Activated CD4-positive, alpha-beta T cell treated with anti-CD3 and anti-CD28 coated beads, Interleukin-2, amount 50 U/mL, for 48 hours (primary cell): ENCODE measurements around the gene SH2D2A.

Experiments
- DNase-seq, 2 experiments: peaks; one replicate each; pipeline ENCODE4 v3.0.0-alpha.2; 2020

The SH2D2A gene

DNA sequence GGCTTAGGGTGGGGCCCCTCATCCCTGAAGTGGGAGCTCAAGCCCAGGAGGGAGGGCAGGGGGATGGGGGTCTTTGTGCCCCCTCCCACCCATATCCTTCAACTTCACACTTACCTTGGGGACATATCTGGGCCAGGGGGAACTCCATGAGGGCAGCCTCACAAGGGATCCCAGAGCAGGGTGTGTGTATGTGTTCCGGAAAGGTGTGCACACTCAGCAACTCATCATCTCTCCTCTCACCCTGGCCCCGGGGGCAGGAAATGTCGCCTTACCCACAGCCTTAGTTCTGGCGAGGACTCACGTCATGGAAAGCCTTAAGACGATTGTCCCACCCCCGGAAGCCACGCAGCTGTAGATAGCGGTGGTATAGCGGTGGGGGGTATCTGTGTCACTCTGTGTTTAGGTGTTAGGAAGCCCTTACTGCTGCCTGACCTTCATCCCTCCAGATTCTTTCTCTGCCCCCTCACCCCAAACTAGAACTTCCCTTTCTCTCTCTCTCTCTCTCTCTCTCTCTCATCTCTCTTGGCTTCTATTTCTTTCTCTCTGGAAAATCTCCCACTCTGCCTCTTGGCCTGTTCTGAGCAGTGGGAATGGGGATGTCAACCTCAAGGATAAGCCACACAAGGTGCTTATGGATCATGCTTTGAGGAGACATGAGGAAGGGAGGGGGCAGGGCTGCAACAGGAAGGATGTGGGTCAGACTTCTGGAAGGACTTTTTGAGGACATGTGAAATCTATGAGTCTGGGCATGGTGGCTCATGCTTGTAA lies at the start of gene SH2D2A:
TSS of gene SH2D2A (minus strand) at position 288 of the 768 bp plus-strand sequence. CDS start at position 148, 140 bp downstream.
- peak; percentile 91 to 94 for DNase-seq

GRCh38 chr1:156865865-156866248 lies 49.2 kb upstream of the SH2D2A start:
- no peak for DNase-seq

DNA sequence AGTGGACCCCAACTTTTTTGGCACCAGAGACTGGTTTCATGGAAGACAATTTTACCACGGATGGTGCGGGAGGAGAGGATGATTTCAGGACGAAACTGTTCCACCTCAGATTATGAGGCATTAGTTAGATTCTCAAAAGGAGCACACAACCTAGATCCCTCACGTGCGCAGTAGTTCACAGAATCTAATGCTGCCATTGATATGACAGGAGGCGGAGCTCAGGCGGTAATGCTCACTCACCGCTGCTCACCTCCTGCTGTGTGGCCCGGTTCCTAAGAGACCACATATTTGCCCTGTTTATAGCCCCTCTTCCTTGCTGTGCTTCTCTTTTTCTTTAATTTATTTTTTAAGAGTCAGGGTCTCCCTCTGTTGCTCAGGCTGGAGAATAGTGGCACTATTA lies 48.6 kb upstream of the SH2D2A start:
- no peak for DNase-seq

DNA sequence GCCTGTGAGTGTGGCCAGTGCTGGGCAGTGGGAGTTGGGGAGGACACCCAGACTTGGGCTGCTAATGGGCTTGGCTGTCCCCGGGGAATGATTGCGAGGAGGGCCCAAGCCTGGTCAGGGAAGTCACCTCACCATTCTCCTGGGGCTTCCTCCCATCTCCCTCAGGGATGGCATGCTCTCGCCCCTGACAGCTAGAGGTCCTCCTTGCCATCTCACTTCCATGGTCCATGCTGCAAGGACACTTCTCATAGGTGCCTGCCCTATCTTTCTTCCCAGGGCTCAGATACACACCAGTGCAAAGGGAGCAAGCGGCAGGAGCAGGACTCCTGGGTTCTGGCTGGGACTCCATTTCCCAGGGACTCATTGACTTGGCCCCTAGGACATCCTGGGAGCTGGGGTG lies 48.1 kb upstream of the SH2D2A start:
- DNase-seq, result no peak

DNA sequence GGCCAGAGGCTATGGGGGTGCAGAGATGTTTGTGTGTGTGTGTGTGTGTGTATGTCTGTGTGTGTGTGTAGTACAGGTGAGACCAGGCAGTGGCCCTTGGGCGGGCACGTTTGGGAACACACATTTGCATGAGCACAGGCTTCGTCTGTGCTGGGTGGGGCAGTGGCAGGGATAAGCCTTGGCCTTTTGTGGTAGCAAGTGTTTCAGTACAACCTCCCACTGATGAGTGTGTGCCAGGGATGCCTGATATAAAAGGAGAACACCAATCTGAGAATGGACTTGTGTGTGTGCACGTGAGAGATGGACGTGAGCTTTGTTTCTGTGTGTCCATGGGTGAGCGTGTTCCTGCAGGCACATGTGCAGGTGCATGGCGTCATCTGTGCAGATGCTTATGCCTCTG lies 47.0 kb upstream of the SH2D2A start:
- DNase-seq, result no peak

- DNase-seq, result peak; percentile 31 to 52
Measured at GRCh38 chr1:156862997-156863599, 46.5 kb upstream of the SH2D2A start.

- DNase-seq, result no peak
Measured at GRCh38 chr1:156862584-156862983, 45.9 kb upstream of the SH2D2A start.

- DNase-seq, result peak; percentile 46 to 61
Measured at GRCh38 chr1:156860628-156861423, 44.2 kb upstream of the SH2D2A start, which contains the start of gene NTRK1. Gene NTRK1, plus strand, starts transcription at chr1:156860865. Its CDS starts 70 bp downstream, at chr1:156860935.

DNA sequence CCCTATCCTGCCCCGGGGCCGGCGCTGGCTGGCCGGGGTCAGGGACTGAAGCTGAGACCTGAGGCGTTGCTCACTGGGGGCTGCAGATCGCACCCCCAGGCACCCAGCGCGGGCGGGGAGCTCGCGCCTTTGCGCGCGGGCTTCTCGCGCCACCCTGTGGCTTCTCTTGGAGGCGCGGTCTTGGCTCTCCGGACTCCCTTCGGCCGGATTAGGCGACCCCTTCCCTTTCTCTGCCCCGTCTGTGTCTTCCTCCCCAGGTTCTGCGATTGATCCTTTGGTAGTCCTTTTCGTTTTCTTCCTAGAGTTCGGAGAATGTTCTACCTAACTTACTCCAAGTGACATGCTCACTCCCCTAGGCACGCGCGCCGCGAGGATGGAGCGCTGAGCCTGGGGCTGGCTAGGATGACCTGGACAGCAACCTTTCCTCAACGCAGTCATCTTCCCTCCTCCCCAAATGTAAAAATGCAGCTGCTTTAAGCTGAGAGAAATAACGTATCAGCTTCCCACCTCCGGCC lies 43.5 kb upstream of the SH2D2A start:
- peak; percentile 65 to 70 for DNase-seq

DNA sequence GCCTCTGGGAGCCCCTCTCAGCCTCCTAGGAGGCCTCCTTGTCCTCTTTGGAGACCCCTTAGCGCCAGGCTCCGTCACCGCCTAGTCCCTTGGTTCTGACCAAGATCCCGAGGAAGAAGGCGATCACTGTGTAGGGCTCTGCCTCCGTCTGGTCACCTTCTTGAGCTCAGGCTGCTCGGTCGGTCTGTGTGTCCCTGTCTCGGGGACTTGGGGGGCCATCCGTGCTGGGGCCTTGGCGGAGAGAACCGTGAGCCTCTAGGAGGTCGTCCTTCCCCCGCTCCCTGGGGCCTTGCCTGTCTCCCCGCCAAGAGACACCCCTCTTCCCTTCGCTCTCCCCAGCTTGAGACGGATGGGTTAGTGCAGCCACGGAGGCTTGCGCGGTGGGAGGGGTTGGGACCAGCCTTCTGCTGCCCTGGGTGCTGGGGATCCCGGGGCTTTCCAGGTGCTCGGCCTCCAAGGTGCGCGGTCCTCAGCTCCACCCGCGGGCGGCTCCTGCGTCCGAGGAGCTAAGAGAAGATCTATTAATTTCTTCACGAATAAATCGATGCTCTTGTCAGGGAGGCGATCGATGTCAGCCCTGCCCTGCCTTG lies 43.0 kb upstream of the SH2D2A start:
- DNase-seq, result peak in 1 of 2 experiments; percentile 37

DNA sequence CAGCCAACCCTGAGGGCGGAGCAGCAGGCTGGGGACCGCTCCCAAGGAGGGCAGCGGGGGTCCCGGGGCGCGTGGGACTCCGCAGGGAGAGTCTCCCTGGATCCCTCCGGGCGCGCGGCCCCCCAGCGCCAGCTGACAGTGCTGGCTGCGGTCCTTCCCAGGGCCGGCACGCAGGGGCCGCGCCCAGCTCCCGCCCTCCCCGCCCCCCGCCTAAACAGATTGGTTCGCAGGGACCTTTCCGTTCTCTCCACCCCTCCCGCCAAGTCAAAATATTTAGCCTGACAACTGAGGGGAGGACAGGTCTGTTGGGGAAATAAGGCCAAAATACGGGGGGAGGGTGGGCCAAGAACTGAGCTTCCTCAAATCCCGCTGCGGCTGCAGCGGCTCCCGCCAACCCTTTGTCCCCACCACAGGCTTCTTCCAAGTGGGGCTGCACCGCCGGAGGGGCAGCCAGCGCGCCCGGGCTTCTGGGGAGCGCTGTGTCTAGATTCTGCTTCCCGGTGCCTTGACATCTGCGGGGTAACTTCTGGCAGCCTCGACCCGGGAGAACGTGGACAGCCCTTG lies 42.4 kb upstream of the SH2D2A start, which contains the start of gene INSRR:
TSS of gene INSRR (minus strand) at position 159 of the 564 bp plus-strand sequence. CDS start 496 bp downstream, outside the sequence.
- DNase-seq, result no peak

DNA sequence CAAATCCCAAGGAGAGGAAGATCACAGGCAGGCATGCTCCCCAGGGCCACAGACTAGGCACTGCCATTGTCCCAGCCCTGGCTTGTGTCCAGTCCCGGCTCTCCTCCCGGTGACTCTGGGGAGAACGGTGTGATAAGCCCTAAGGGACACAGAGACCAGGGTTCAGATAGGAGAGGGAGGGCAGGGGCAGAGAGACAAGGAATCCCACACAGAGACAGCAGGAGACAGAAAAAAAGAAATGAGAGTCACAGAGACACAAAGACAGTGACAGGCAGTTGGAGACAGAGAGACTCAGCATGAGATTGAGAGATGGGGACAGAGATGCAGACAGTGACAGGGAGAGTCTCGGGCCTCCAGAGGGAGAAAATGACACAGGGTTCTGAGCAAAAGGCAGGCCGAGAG lies 41.9 kb upstream of the SH2D2A start:
- no peak for DNase-seq

- DNase-seq, result no peak
Measured at GRCh38 chr1:156857532-156857931, 40.9 kb upstream of the SH2D2A start.

DNA sequence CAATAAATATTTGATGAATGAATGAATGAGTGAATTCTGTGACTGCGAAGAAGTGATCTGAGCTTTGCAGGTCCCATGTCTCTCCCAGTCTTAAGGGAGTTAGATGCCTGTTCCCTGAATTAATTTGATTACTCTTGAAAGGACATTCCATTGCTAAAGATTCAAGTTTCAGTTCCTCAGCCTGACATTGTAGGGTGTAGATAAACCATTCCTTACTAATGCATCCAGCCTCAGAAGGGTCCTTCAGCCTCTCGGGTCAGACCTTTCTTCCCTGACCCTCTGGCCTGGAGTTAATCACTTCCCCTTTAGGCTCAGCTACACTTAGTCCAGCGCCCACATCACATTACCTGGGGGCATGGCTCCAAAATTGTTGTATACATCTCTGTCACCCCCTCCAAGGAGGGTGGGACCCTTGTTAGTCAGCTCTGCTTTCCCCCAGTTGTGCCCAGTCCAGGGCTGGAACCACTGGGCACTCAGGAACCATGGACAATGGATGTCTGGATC lies 39.7 kb upstream of the SH2D2A start:
- DNase-seq, result no peak

DNA sequence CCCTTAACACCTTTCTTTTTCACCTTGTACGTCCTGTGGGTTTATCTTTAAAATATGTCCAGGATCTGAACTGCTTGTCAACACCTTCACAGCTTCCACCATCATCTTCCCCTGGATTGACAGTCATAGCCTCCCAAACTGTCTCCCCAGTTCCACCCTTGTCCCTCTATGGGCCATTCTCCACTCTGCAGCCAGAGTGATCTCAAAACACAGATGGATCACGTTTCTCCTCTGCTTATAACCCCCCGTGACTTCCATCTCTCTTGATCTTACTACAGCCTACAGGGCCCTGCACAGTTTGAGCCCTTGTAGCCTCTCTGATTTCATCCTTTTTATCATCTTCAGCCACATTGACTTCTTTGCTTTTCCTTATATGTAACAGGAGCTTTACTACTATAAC lies 38.0 kb upstream of the SH2D2A start:
- no peak for DNase-seq

DNA sequence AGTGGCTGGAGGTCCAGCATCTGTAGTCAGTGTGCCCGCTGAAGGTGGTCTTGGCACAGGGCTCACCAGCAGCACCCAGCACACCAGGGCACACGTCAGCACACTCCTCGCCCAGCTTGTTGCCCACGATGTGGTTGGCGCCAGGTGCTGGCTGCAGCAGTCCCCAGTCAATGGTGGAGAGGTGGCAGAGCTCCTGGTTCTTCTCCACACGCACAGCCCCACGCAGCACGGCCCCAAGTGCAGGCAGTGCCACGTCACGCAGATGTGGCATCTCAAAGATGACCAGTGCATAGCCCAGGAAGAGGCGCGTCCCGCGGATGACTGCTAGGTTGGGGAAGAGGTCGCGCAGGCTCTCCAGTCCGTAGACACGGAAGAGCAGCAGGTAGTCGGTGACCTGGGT lies 37.1 kb upstream of the SH2D2A start:
- no peak for DNase-seq

GRCh38 chr1:156852418-156852874 lies 35.8 kb upstream of the SH2D2A start:
- no peak for DNase-seq

- no peak for DNase-seq
Measured at GRCh38 chr1:156851779-156852417, 35.2 kb upstream of the SH2D2A start.

DNA sequence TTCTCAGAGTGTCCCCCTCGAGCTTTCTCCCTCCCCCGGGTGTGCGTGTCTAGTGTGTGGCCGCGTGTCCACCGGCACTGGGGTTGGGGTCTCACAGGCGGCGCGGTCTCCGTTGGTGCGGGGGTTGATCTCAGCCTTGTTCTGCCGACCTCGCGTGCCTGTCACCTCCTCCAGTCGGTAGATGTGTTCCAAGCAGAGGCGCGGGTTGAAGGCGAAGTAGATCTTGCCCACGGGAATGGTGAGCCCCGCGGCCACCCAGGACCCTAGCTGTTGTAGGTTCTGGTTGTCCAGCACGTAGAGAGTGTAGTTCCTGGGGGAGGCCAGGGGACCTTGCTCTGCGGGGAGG lies 32.5 kb upstream of the SH2D2A start:
- no peak for DNase-seq

DNA sequence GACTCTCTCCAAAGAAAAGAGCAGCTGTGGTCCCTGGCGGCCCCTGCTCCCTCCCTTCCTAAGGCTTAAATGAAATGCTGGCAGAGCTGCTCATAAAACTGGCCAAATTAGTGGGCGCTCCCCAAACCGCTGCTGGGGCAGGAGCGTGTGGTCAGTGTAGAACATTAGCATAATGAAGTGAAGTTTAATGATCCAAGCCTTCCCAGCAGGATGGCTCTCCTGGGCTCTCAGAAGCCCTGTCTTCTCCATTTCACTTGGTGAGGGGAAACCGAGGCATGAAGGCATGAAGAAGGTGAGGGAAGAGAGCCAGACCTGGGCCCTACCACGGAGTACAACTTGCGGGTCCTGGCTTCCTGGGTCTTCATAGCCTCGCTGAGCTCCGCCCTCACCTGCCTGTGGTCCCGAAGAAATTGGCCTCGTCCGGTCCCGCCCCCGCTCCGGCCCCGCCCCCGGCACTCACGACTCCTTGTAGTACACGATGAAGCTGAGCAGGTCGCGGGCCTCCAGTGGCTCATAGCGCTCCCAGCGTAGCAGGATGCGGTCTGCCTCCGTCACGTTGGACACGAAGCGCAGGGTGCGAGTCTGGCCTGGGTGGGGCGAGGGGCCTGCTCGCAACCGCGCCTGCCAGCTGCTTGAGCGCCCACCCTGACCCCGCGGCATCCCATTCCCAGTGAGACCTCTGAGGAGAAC lies 32.0 kb upstream of the SH2D2A start:
- peak; percentile 77 to 81 for DNase-seq
